ENCODE results near the gene SYNPO2. TPM values are rescaled to one million over a fixed set of nuclear protein-coding genes. Genes with fewer than 3 reads are reported as not detected.

SYNPO2 gene
- polyA plus RNA-seq, 1 donor (not counting 4 experiments of a cell fraction or from before 2014, with no cell fraction given): 0.34 TPM

- H3K4me2 ChIP-seq (ENCODE audit: control insufficient read depth, extremely low read depth, insufficient read depth, low read depth, low read length): no peak overlapping the region
- H3K27ac ChIP-seq (ENCODE audit: control insufficient read depth, insufficient read depth, low read length): no peak overlapping the region
- H3K79me2 ChIP-seq (ENCODE audit: control insufficient read depth, insufficient read depth, low read length): no peaks in the 10 kb centered on the region
- no peaks in the 10 kb centered on the region for H3K4me1 ChIP-seq (ENCODE audit: control insufficient read depth, extremely low read depth, insufficient read depth, low read length)
- no peak for FAIRE-seq
- no peak overlapping the region for H3K4me3 ChIP-seq (ENCODE audit: control insufficient read depth in 2 of 3, extremely low read depth in 1 of 3, insufficient read depth in 2 of 3, low read depth in 1 of 3, low read length in 3 of 3)
- H3K9me1 ChIP-seq (ENCODE audit: control insufficient read depth, extremely low read depth, insufficient read depth, low read length): no peaks in the 10 kb centered on the region
- no peaks in the 10 kb centered on the region for H4K20me1 ChIP-seq (ENCODE audit: control insufficient read depth, extremely low read depth, insufficient read depth, low read length)
- no peaks in the 10 kb centered on the region for H3K36me3 ChIP-seq (ENCODE audit: control insufficient read depth in 2 of 2, extremely low read depth in 1 of 2, insufficient read depth in 2 of 2, low read length in 2 of 2)
- no peak for DNase-seq (ENCODE audit: low read depth, low spot score)
- TF ChIP-seq CTCF (optimal IDR thresholded peaks at IDR 0.05 in 1 of 3, IDR thresholded peaks at IDR 0.05 in 1 of 3, conservative IDR thresholded peaks at IDR 0.05 in 1 of 3; ENCODE audit: extremely low read depth in 1 of 3, insufficient read depth in 2 of 3, low read length in 3 of 3) (no peak), EZH2 (IDR thresholded peaks at IDR 0.05; ENCODE audit: low read length) (no peak)
- dilution Hi-C loops (cut with MboI; ENCODE audit: extremely low pct_ligation_motif_present, low sequenced_read_pairs): no loop called here
- H2AFZ ChIP-seq (ENCODE audit: control insufficient read depth, low read length): no peak overlapping the region
- no peak overlapping the region for H3K9ac ChIP-seq (ENCODE audit: control insufficient read depth, extremely low read depth, insufficient read depth, low read length)
- H3K27me3 ChIP-seq (ENCODE audit: control insufficient read depth, extremely low read depth, insufficient read depth, low read length): no peaks in the 10 kb centered on the region
- H3K9me3 ChIP-seq (ENCODE audit: control insufficient read depth, low read depth, low read length): no peaks in the 10 kb centered on the region
Measured at GRCh38 chr4:119053997-119054396, 165.3 kb downstream of the SYNPO2 start.

- Histone ChIP-seq H3K27me3 (ENCODE audit: control insufficient read depth, extremely low read depth, insufficient read depth, low read length) (no peaks in the 10 kb centered on the region), H3K79me2 (ENCODE audit: control insufficient read depth, insufficient read depth, low read length) (no peaks in the 10 kb centered on the region), H2AFZ (ENCODE audit: control insufficient read depth, low read length) (no peak overlapping the region), H3K4me2 (ENCODE audit: control insufficient read depth, extremely low read depth, insufficient read depth, low read depth, low read length) (no peak overlapping the region), H3K4me1 (ENCODE audit: control insufficient read depth, extremely low read depth, insufficient read depth, low read length) (no peaks in the 10 kb centered on the region), H3K9ac (ENCODE audit: control insufficient read depth, extremely low read depth, insufficient read depth, low read length) (no peak overlapping the region), H3K27ac (ENCODE audit: control insufficient read depth, insufficient read depth, low read length) (no peak overlapping the region), H4K20me1 (ENCODE audit: control insufficient read depth, extremely low read depth, insufficient read depth, low read length) (no peaks in the 10 kb centered on the region), H3K4me3 (ENCODE audit: control insufficient read depth in 2 of 3, extremely low read depth in 1 of 3, insufficient read depth in 2 of 3, low read depth in 1 of 3, low read length in 3 of 3) (no peak overlapping the region), H3K36me3 (ENCODE audit: control insufficient read depth in 2 of 2, extremely low read depth in 1 of 2, insufficient read depth in 2 of 2, low read length in 2 of 2) (no peaks in the 10 kb centered on the region), H3K9me1 (ENCODE audit: control insufficient read depth, extremely low read depth, insufficient read depth, low read length) (no peaks in the 10 kb centered on the region), H3K9me3 (ENCODE audit: control insufficient read depth, low read depth, low read length) (no peaks in the 10 kb centered on the region)
- no peak for DNase-seq (ENCODE audit: low read depth, low spot score)
- dilution Hi-C loops (cut with MboI; ENCODE audit: extremely low pct_ligation_motif_present, low sequenced_read_pairs): no loop called here
- TF ChIP-seq CTCF (optimal IDR thresholded peaks at IDR 0.05 in 1 of 3, IDR thresholded peaks at IDR 0.05 in 1 of 3, conservative IDR thresholded peaks at IDR 0.05 in 1 of 3; ENCODE audit: extremely low read depth in 1 of 3, insufficient read depth in 2 of 3, low read length in 3 of 3) (no peak), EZH2 (IDR thresholded peaks at IDR 0.05; ENCODE audit: low read length) (no peak)
- no peak for FAIRE-seq
Measured at GRCh38 chr4:119057417-119057816, 168.8 kb downstream of the SYNPO2 start.
